ENCODE data around the gene ZNF521.
A peak's percentile ranks its signal among the peaks of the same experiment; 100 is the strongest.

Gene ZNF521

DNA sequence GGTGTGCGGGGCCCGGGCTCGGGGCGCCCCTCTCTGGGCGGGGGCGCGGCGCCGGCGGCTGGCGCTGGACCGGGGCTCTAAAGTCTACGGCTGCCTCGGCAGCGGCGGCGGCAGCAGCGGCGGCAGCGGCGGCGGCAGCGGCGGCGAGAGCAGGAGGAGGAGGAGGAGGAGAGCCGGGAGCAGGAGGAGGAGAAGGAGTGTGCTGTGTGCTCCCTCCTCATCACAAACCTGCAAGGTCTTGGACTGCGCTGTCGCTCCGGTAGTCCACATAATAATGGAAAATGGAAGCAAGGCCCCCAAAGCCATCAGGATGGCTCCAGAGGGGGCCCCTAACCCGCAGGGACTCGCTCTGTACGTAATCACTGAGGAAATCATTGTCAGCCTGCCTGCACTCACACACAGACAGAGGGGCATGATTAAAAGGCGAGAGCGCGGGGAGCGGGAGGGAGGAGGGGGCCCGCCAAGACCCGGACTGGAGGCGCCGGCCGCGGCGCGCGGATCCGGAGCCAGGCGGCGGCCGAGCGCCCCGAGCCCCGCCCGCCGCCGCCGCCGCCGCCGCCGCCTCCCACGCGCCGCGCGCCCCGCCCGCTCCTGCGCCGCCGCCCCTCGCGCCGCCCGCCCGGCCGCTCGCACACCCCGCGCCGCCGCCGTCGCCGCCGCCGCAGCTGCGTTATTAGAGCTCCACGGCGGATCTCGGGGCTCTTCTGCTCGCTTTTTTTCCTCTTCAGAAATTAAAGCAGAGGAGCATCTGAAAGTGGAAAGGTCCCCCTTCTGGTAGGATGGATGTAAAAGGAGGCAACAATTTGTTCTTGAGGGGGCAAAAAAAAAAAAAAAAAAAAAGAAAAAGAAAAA is at the start of gene ZNF521:
ZNF521 (minus strand) TSS at position 390 of the 852 bp plus-strand sequence. CDS start 1,220 bp downstream, outside the sequence.
- DNase-seq (ENCODE audit: low read depth in 1 of 2, low spot score in 1 of 2), result peak in 1 of 2 donors; percentile 32

DNA sequence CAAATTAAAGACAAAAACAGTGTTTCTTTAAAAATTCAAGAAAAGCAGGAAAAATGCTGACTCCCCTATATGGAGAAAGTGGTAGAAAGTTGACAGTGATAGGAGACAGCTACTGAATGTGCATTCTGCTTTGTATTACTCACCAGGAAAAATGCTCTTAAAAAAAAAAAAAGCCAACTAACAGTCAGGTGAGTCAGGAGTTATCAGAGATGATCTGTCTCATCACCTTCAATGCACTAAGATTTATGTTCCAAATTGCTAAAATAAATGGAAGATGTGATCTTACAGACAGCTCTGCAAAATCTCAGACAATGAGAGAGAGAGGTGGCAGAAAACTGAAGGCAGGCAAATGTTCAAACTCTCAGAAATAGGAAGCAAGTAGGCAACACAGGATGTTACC is 47.6 kb upstream of the ZNF521 start:
- DNase-seq (ENCODE audit: low read depth in 1 of 2, low spot score in 1 of 2), result no peak

DNA sequence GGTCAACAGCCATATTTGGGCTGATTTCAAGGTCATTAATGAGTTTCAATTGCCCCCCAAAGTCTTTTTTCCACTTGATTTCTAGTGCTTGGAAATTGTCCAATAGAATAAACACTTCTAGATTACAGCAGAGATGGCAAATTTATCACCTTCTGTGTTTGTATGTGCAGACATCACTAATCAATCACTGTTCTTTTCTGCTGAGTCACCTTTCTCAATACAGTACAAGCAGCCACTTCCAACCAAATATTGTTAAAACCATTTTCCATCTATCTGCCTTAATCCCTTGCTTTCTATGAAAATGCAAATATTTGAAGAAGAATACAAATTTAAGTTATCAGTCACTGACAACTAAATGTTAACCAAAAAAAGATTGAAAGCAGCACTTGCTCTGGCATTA is 40.2 kb upstream of the ZNF521 start:
- no peak for DNase-seq (ENCODE audit: low read depth in 1 of 2, low spot score in 1 of 2)

DNA sequence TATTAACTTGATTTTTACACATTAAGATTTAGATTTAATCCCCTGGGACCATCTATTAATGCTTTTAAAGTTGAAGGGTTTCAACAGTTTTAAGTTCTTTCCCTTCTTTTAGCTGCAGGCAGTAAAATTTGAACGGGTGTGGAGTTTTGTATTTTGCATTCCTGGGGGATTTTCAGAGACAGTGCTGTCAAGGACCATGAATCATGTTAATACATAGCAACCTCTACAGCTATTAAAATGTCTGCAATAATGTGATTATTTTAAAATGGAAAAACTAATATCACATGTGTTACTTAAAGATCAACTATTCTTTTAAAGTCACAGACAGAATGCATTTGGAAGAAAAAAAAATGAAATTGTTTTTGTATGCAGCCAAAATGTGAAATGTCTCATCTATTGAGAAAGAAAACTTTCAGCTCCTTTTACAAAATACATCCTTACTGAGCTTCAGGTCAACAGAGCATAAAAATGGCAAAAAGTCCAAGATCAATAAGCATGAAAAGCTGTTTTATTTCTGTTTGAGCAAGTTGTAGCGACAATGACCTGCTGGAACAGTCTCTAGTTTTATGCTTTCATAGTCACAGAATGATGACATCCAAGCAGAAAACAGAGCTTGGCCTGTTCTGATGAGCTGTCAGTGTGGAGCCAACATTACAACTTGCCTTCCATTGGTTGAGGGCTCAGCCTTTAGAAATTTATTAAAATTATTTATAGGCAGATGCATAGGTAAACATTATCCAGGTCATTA is 21.6 kb upstream of the ZNF521 start:
- DNase-seq (ENCODE audit: low read depth in 1 of 2, low spot score in 1 of 2), result no peak

DNA sequence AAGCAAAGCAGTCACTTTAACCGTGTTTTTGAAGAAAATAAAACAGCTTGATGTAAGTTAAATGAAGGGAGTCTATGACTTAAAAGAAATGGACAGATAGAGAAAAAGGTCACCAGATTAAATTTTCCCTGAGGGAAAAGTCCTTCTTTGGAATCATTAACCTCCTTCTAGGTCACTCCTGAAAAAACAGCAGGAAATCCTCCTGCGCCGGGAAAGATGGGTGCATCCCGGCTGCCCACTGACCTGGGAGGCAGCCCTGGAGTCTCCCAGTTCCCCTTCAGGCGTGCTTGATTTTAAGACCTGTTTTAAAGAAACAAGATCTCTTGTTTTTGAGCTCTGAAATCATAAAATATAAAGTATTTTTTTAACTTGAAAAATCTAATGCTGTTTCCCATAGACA is 18.4 kb upstream of the ZNF521 start:
- DNase-seq (ENCODE audit: low read depth in 1 of 2, low spot score in 1 of 2), result no peak

DNA sequence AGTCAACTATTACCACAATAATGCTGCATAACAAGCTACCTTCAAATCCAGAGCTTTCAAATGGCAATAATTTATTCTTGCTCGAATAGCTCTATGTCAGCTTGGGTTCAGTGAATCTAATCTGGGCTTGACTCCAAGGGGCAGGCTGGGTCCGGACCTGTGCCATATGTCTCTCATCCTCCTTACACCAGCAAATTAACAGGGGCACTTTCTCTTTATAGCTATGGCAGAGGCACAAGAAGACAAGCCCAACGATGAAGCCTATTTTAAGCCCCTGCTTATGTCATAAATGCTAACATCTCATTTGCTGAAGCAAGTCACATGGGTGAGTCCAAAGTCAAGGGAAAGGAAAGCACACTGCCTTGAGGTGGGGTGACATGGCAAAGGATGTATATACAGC is 13.3 kb upstream of the ZNF521 start:
- no peak for DNase-seq (ENCODE audit: low read depth in 1 of 2, low spot score in 1 of 2)

DNA sequence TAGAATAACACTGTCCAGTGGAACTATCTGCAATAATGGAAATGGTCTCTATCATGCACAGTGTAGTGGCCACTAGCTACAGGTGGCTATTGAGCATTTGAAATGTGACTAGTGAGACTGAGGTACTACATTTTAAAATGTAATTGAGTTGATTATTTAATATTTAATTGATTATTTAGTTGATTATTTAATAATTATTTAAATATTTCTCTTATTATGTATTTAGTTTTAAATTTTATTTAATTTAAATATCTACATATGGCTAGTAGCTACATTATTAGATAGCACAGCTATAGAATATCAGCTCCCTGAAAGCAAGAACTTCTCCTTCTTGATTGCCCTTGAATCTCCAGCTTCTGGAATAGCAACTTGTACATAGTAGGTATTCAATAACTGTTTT is 12.8 kb upstream of the ZNF521 start:
- DNase-seq (ENCODE audit: low read depth in 1 of 2, low spot score in 1 of 2), result no peak

DNA sequence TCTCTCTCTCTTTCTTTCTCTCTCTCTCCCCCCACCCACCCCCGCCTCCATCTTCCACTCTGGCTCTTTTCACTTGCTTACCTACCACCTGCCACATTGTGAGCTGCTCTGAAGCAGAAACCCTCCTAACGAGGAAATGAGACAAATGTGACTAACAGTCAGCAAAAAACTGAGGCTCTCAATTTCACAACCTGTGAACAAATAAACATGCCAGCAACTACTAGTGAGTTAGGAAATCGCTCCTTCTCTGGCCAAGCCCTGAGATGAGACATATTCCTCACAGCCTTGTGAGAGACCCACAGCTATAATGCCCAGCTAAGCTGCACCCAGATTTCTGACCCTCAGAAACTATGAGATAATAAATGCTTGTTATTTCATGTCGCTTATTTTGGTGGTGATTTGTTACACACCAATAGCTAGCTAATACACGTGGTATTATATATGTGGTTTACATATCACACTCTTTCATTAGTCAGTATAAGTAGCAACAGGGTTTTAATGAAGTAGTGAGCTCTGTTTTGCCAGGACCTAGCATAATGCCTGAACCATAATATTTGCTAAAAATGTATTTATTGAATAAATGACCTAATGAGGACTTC is 8.4 kb upstream of the ZNF521 start:
- no peak for DNase-seq (ENCODE audit: low read depth in 1 of 2, low spot score in 1 of 2)

DNA sequence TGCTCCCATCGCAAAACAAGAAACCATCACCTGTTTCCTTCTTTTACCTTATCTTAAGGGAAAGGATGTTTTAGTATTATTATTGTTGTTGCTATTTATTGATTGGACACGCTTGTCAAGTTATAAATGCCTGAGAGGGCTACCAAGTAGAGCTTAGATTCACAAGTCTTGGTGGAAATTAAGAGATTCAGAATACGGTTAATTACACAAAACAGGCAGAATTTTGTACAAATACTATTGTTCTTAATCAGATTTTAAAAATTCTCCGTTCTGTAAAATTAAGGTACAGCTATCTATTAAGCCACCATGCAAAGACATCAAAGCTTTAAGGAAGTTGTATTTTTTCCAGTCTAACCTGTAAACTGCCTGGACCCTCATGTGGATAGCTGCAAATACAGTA is 1.1 kb upstream of the ZNF521 start:
- no peak for DNase-seq (ENCODE audit: low read depth in 1 of 2, low spot score in 1 of 2)

DNA sequence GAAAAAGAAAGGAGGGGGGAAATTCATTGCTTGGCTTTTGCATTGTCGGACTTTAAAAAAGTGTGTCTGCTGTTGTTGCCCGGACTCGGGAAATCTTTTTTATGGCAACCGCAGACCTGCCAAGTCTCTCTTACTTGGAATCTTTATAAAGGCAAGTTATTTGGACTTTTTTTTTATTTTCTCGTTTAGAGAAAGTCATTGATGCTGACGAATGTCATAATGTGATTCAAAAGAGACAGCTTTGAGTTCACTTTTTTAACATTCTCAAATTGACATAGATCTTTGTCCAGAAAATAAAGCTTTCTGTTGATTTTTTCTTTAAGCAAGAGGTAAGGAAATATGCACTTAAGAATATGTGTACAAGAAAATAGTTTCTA is 651 bp upstream of the ZNF521 start:
- no peak for DNase-seq (ENCODE audit: low read depth in 1 of 2, low spot score in 1 of 2)

DNA sequence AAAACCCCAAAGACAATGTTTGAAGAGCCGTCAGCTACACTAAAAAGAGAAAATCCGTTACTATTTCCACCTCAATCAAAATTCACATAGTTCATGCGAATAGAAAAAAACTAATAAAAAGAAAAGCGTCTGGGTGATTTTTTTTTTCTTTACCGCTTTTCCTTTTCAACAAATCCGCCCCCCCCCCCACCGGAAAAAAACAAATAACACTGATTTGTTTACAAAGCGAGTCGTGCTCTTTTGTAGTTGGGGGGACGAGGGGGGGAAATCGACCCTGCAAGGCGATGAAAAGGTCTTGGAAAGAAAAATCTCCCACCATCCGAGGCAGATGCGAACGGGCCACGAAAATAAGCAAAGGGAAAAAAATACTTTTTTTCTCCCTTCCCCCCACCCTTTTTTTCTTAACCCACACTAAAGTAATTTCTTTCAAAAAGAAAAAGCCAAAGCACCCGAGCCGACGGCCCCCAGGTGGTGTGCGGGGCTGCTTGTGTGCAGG is 638 bp downstream of the ZNF521 start:
- no peak for DNase-seq (ENCODE audit: low read depth in 1 of 2, low spot score in 1 of 2)

DNA sequence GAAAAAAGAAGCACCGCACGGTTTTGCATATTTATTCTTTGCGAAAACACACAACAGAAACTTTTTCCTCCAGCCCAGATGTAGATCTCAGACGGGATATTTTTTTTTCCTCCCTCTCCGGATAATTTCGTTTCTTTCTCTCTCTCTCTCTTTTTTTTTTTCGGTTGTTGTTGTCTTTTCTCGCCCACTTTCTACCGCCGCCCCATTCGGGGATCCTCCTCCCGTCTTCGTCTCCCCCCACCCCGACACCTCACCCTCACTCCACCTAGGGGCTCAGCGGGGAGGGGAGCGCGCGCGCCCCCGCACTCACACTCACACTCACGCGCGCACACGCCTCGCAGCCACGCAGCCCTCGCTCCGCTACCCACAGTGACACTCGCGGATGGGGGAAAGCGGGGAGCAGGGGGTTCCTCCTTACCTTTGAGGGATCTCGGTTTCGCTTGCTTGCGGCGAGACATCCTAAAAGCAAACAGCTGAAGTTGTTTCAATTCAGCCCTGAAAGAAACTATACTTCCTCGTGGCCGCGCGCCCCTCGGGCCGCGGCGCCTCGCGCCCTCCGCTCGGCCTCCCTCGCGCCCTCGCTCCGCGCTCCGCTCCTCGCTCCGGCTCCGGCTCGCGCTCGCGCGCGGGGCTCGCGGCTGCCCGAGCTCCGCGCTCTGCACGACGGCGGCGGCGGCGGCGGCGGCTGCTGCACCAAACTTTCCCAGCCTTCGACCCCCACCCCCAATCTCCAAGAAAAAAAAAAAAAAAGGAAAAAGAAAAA is 1.3 kb downstream of the ZNF521 start:
- DNase-seq (ENCODE audit: low read depth in 1 of 2, low spot score in 1 of 2), result no peak

DNA sequence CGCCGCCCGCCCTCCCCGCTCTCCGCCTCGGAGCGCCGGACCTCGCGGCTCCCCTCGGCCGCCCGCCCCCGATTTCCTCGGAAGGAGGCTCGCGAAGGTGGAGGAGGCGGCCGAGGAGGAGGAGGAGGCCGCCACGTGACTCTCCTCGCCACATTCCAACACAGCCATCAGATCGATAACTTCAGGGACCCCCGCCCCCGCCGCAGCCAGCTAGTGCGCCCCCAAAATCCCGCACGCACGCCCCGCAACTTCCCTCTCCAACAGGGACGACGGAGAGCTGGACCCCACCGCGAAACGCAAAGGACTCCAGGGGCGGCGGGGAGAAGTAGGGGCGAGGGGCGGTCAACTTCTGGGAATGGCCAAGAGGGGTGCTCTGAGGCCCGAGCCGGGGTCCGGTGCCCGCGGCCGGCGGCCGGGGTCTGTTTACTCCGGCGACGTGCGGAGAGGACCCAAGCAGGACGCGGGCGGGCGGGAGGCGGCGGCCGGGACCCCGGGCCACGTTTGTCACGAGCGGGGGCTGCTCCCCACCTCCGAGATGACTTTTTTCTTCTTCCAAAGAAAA is 2.0 kb downstream of the ZNF521 start:
- DNase-seq (ENCODE audit: low read depth in 1 of 2, low spot score in 1 of 2), result no peak

DNA sequence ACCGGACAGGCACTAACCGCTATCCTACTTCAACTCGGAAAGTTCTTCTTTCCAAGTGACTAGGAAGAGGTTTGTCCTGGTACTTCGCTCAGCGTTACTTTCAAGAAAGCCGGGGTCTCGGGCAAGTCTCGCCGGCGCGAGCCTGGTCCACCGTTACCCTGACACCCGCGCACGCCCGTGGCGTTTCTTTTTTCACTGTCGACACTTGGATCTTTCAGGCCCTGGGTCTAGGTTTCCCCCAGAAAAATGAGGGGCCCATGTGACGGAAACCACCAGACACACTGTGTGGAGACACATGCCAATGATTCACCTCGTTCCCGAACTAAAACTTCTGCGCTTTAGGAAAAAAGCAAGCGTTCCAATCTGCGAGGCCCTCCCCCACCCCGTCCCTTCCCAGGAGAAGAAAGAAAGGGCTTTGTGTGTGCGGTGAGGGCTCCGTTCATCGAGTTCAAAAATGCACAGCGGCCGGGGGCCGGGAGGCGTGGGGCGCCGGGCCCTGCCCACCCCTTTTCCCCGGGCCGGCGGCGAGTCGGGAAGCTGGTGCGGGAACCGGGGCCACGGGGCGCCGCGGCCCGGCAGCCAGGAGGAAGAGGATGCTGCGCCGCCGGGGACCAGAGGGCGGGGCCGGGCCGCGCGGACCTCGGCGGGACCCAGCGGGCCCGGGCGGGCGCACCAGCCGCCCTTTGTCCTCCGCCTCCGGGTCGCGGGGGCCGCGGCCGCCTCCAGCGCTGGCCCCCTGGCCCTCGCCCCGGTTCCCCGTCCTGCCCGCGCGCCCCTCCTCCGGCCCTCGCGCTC is 2.6 kb downstream of the ZNF521 start:
- no peak for DNase-seq (ENCODE audit: low read depth in 1 of 2, low spot score in 1 of 2)

DNA sequence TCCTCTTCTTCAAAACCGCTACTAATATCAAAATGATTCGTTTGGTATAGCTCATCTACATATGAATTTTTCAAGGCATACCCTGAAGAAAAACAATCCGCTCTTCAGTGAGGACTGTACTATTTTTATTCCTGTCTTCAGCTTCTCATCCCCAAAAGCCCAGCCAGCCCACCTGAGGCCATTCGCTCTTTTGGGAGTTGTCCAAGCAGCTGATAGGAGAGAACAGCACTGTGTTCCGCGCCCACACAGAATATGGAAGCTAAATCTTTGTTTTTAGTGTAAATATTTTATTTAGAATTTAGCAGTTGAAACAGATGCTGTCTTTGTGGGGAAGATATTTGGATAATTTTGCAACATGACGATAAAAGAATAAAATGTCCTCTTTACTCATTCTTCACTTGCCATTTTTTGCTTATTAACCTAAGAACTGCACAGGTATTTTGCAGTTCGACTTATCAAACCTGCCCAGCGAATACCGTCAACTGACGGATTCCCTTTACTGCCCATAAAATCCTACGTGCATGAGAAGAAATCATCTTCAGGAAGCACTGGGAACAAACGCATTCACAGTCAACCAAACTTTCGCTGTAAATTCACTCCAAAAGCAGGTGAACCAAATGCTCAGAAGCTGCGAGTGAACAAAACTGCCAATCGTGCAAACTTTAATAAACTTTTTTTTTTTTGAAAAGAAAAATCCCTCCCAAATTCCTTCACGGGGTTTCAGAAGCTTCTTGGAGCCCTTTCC is 3.4 kb downstream of the ZNF521 start:
- no peak for DNase-seq (ENCODE audit: low read depth in 1 of 2, low spot score in 1 of 2)

DNA sequence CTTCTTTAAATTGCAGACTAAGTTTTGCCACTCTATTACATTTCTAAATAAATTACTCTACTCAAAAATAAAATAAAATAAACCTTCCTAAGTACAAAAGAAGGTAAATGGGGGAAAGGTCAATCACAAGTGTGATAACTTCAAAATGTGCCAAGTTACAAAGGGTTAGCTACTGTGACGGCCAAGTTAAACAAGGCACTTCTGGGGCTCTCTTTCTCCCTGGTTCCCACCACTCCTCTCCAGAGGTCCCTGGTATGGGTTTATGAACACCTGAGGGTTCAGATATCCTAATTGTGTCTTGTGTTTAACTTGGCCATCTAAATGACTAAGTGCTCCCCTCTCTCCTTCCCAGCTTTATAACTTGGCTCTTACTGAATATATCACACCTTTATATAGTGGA is 5.4 kb downstream of the ZNF521 start:
- DNase-seq (ENCODE audit: low read depth in 1 of 2, low spot score in 1 of 2), result no peak

DNA sequence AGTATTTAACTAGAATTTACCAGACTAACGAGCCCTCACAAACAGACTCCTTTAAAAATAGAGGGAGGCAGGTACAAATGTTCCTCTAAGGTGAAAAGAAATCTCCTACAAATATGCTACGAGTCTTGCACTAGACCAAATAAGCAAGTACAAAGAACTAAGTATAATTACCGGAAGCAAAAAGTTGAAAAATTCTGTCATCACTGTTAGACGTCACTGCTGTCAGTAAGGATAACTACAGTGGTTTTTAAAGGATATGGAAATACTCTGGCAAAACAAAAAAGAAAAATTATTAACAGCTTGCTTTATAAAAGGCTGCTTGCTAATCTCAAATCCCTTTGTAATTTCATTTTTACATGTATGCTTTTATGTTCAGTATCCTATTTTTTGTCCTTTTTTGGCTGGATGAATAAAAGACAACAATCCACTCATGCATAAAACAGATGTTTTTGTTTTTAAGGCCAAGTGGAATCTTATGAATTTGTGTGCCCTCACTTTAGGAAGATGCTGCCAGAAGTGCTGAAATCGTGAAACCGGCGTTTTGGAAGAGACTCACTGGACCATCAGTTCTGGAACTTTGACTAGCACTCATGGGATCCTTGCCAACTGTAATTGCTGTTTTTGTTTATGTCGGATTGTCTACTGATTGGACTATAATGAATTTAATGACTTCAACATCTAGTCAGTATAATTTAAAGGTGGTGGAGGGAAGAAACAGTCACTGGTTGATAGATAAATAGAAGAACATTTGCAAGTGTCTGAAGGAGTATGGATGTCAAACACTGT is 6.7 kb downstream of the ZNF521 start:
- DNase-seq (ENCODE audit: low read depth in 1 of 2, low spot score in 1 of 2), result no peak

DNA sequence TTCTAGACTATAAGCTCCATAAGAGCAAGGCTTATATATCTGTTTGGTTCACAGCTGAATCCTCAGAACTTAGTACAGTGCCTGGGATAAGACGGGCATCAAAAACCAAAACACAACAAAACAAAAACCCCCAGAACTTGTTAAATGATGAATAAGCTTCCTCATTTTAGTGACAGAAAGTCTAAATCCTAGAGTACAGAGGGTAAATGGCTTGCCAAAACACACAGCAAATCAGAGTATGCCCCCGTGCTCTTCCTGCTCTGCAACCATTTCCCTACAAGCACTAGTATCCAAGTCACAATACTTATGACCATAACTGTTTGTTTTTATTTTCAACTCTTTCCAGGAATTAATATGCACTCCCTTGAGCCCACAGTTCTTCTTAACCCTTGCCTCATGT is 10.1 kb downstream of the ZNF521 start:
- no peak for DNase-seq (ENCODE audit: low read depth in 1 of 2, low spot score in 1 of 2)

DNA sequence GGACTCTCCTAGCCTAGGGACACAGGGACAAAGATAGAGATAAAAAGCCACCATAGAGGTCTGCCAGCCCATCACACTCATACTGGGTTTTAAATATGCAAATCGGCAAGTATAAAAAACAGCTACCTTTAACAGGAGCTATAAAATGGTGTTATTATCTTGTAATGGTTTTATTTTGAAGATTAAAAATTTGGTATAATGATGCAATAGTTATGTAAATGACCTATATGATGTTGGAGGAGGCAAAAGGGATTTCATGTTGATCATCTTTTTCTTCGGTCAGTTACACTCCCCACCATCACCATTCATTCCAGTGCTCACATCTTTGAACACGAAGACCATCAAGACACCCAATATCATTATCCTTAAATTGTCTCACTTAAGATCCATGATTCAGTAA is 11.2 kb downstream of the ZNF521 start:
- no peak for DNase-seq (ENCODE audit: low read depth in 1 of 2, low spot score in 1 of 2)

Measured in stimulated activated CD4-positive, alpha-beta T cell treated with anti-CD3 and anti-CD28 coated beads, Interleukin-15, amount 100 ng/mL, for 1 hour (primary cell).